ENCODE results near the gene TRIM41. TPM values are rescaled to one million over a fixed set of nuclear protein-coding genes. Genes with fewer than 3 reads are reported as not detected.

The TRIM41 gene
- total and polyA plus RNA-seq, 9 of the 15 experiments (the other 6 are each of a cell fraction or from before 2014, with no cell fraction given) = 1.8 to 47.6 (median 20.9) TPM

DNA sequence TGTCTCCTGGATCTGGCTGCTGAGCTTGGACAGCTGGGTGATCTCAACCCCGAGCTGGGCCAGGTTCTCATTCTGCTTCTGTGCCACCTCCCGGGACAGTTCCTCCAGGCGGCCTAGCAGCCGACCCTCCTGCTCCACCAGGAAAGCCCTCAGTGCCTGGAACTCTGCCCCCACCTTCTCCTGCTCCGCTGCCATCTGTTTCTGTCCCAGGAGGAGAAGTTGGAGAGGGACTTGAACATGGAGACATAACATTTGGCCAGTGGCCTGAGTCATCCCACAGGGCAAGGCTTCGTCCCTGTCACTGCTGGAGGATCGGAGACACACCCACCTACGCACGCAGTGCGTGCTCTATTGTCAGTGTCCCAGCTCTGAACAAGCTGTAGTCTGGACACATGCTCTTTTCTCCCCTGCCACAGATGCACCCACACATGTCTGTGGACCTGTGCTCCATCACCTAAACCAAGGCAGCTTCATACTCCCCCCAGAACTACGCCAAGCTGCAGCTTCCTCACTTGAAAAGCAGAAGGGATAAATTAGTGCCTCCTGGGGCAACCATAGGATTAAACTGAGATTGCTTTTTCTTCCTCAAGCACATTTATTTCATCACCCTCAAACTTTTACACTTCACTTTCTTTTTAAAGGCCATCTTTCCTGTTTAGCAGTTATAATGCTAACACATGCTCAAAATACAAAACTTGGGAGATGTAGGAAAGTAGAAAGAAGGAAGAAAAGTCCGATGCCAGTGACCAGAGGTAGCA is 23.0 kb upstream of the TRIM41 start (continued):
- TF ChIP-seq, protein P1, sequence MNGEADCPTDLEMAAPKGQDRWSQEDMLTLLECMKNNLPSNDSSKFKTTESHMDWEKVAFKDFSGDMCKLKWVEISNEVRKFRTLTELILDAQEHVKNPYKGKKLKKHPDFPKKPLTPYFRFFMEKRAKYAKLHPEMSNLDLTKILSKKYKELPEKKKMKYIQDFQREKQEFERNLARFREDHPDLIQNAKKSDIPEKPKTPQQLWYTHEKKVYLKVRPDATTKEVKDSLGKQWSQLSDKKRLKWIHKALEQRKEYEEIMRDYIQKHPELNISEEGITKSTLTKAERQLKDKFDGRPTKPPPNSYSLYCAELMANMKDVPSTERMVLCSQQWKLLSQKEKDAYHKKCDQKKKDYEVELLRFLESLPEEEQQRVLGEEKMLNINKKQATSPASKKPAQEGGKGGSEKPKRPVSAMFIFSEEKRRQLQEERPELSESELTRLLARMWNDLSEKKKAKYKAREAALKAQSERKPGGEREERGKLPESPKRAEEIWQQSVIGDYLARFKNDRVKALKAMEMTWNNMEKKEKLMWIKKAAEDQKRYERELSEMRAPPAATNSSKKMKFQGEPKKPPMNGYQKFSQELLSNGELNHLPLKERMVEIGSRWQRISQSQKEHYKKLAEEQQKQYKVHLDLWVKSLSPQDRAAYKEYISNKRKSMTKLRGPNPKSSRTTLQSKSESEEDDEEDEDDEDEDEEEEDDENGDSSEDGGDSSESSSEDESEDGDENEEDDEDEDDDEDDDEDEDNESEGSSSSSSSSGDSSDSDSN (IDR thresholded peaks at IDR 0.05; ENCODE audit: borderline replicate concordance in 1 of 2, low read depth in 2 of 2, low read length in 2 of 2) = no peak
- peak; percentile 54 for TF ChIP-seq EGR1 (conservative IDR thresholded peaks at IDR 0.05)
- TF ChIP-seq, protein P2, sequence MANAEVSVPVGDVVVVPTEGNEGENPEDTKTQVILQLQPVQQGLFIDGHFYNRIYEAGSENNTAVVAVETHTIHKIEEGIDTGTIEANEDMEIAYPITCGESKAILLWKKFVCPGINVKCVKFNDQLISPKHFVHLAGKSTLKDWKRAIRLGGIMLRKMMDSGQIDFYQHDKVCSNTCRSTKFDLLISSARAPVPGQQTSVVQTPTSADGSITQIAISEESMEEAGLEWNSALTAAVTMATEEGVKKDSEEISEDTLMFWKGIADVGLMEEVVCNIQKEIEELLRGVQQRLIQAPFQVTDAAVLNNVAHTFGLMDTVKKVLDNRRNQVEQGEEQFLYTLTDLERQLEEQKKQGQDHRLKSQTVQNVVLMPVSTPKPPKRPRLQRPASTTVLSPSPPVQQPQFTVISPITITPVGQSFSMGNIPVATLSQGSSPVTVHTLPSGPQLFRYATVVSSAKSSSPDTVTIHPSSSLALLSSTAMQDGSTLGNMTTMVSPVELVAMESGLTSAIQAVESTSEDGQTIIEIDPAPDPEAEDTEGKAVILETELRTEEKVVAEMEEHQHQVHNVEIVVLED (CRISPR knock-in tag; IDR thresholded peaks at IDR 0.05) = peak; percentile 63; the same call in 1 of the 2 replicates
- no peak for TF ChIP-seq ARNT (IDR thresholded peaks at IDR 0.05)
- TF ChIP-seq NCOA2 (IDR thresholded peaks at IDR 0.05; ENCODE audit: partially characterized antibody in 2 of 2) = no peak
- no peak for TF ChIP-seq MCM2 (IDR thresholded peaks at IDR 0.05; ENCODE audit: low read depth)

Measured in K562 (cell line).